ENCODE results near the gene AQP12B.

AQP12B gene

GRCh38 chr2:240630771-240631547 lies 51.7 kb downstream of the AQP12B start:
- DNase-seq: no peak

- no peak for DNase-seq
Observed at GRCh38 chr2:240629968-240630770, 52.5 kb downstream of the AQP12B start.

- no peak for DNase-seq
Observed at GRCh38 chr2:240629619-240629967, 53.1 kb downstream of the AQP12B start.

GRCh38 chr2:240628808-240629618 lies 53.7 kb downstream of the AQP12B start:
- DNase-seq: no peak

GRCh38 chr2:240628507-240628807 lies 54.2 kb downstream of the AQP12B start:
- DNase-seq: no peak

GRCh38 chr2:240627736-240628506 lies 54.8 kb downstream of the AQP12B start:
- no peak for DNase-seq

- no peak for DNase-seq
Observed at GRCh38 chr2:240626531-240627300, 56.0 kb downstream of the AQP12B start.
